PFSK-1 (cell line): ENCODE results near the gene EXOC6.

Experiments
- FOXP2 ChIP-seq: optimal IDR thresholded peaks from 2 replicates; pipeline ENCODE3; 2011; ENCODE audit warnings: borderline replicate concordance, control low read depth, inconsistent platforms; ENCODE audit not compliant: insufficient read depth; ENCODE audit errors: extremely low read length, extremely low read depth
- POLR2AphosphoS5 ChIP-seq: IDR thresholded peaks from 2 replicates; pipeline ENCODE4 v1.6.1; 2012; ENCODE audit warnings: low read depth, mild to moderate bottlenecking, control low read depth, low read length, moderate library complexity
- SIN3A ChIP-seq: IDR thresholded peaks from 2 replicates; pipeline ENCODE4 v1.6.1; 2012; ENCODE audit warnings: mild to moderate bottlenecking, low read length, moderate library complexity, borderline replicate concordance; ENCODE audit not compliant: insufficient read depth
- TAF1 ChIP-seq: IDR thresholded peaks from 2 replicates; pipeline ENCODE4 v1.6.1; 2012; ENCODE audit warnings: low read length, control low read depth, borderline replicate concordance; ENCODE audit not compliant: insufficient read depth
- TF ChIP-seq, protein P1 (sequence below), 2 experiments: IDR thresholded peaks; 2 replicates each; pipeline versions ENCODE4 v1.6.1 to v1.8.0; 2011 to 2012; ENCODE audit warnings: low read depth in 2 of 2, low read length in 2 of 2, control low read depth in 1 of 2, inconsistent platforms in 1 of 2, mild to moderate bottlenecking in 1 of 2, moderate library complexity in 1 of 2; ENCODE audit not compliant: insufficient read depth in 1 of 2

EXOC6 gene

DNA sequence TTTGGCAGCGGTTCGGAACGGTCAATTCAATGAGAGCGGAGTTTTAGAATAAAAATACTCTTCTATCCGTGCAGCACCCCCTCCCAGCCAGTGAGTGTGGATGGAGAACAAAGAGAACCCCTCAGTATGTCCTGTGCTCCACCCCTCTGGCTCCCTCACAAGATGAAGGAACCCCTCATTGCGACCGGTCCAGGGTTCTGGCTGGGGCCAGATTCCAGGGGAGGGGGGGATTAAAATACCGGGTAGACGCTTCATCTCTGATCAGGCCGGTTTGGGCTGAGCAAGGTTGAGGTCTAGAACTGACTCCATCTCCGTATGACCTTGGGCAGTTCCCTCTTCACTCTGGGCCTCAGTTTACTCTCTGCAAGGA lies 218.2 kb downstream of the EXOC6 start:
- TF ChIP-seq TAF1 (no peak), SIN3A (no peak), FOXP2 (no peak), POLR2AphosphoS5 (no peak)
- TF ChIP-seq, protein P1, sequence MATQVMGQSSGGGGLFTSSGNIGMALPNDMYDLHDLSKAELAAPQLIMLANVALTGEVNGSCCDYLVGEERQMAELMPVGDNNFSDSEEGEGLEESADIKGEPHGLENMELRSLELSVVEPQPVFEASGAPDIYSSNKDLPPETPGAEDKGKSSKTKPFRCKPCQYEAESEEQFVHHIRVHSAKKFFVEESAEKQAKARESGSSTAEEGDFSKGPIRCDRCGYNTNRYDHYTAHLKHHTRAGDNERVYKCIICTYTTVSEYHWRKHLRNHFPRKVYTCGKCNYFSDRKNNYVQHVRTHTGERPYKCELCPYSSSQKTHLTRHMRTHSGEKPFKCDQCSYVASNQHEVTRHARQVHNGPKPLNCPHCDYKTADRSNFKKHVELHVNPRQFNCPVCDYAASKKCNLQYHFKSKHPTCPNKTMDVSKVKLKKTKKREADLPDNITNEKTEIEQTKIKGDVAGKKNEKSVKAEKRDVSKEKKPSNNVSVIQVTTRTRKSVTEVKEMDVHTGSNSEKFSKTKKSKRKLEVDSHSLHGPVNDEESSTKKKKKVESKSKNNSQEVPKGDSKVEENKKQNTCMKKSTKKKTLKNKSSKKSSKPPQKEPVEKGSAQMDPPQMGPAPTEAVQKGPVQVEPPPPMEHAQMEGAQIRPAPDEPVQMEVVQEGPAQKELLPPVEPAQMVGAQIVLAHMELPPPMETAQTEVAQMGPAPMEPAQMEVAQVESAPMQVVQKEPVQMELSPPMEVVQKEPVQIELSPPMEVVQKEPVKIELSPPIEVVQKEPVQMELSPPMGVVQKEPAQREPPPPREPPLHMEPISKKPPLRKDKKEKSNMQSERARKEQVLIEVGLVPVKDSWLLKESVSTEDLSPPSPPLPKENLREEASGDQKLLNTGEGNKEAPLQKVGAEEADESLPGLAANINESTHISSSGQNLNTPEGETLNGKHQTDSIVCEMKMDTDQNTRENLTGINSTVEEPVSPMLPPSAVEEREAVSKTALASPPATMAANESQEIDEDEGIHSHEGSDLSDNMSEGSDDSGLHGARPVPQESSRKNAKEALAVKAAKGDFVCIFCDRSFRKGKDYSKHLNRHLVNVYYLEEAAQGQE (IDR thresholded peaks at IDR 0.05; ENCODE audit: insufficient read depth in 1 of 2, low read depth in 2 of 2, low read length in 2 of 2) = no peak

DNA sequence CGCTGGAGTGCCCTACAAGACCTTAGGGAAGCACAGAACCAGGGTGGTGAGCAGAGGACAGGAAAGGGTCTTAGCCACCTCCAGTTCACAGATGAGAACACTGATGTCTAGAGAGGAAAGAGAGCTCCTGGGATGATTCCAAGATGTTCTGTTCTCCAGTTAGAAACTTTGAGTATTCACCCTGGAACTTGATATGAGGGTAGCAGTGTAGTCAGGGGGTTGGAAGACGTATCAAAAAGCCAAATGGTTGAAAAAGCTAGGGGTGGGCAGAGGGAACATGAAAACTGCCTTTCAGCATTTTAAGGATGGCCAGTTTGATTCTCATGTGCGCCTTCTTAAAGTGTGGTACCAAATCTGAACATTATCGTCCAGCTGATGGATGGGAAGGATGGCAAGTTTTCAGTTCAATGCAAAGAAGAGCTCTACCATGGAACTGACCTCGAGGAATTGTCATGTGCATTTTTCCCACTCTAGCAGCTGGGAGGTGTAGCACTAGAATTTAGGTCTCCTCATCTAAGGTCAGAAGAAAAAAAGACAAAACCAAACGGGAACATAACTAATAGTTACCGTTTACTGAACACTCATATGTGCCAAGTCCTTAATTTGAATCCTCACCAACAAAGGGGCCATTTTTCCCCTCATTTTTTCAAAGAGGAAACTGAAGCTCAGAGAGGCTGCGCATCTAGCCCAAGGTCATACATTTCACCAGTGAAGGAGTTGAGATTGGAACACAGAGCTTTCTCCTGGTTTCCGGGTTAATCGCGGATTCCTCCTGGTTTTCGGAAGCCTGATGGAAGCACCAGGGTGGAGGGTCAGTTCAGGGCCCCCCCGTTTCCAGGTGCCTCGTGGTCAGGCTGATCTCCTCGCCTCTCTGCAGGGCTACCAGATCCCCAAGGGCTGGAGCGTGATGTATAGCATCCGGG lies 219.4 kb downstream of the EXOC6 start:
- TF ChIP-seq FOXP2 (no peak), POLR2AphosphoS5 (no peak), TAF1 (no peak), SIN3A (no peak)
- TF ChIP-seq, protein P1 (IDR thresholded peaks at IDR 0.05; ENCODE audit: insufficient read depth in 1 of 2, low read depth in 2 of 2, low read length in 2 of 2) = no peak

DNA sequence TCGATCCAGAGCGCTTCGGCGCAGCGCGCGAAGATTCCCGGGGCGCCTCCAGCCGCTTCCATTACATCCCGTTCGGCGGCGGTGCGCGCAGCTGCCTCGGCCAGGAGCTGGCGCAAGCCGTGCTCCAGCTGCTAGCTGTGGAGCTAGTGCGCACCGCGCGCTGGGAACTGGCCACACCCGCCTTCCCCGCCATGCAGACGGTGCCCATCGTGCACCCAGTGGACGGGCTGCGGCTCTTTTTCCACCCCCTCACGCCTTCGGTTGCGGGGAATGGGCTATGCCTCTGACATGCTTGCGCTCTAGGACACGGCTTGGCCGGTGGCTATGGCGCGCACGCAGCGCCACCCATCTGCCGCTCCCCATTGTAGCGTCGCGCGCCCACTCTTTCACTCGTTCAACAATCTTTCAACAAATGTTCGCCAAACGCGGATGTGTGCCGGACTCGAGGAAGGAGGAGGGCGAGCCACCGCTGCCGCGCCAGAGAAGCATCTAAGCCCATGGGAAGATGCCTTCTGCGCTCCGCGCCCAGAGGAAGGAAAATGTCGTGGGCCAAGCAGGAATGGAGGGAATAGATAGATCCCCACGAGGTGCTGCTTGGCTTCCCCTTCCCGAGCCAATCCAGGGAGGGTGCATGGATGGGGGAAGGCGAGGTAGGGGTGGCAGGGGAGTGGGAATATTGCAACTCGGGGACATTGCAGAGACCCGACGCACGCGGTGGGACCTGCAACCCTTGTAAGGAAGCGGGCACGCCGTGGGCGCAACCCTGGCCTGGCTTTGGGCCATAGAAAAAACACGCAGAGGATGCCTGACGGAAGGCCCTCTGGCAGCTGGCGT lies 220.3 kb downstream of the EXOC6 start:
- no peak for TF ChIP-seq TAF1
- TF ChIP-seq, protein P1 (IDR thresholded peaks at IDR 0.05; ENCODE audit: insufficient read depth in 1 of 2, low read depth in 2 of 2, low read length in 2 of 2) = no peak
- TF ChIP-seq FOXP2 = no peak
- no peak for TF ChIP-seq SIN3A
- no peak for TF ChIP-seq POLR2AphosphoS5

DNA sequence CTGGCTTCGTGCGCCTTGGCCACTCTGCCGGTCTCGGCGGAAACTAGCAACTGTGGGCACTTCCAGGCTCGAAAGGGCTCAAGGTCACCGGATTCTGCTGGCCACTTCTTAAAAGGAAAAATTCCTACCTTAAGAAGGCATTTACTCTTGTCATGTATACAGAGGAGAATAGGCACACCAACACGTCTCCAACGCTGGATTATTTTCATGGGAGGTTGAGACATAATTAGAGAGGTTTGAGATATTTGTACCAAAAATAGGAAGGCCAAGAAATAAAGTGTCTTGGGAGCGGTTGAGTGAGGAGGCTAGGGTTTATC lies 220.9 kb downstream of the EXOC6 start:
- no peak for TF ChIP-seq POLR2AphosphoS5
- TF ChIP-seq SIN3A = no peak
- TF ChIP-seq FOXP2 = no peak
- TF ChIP-seq, protein P1 (IDR thresholded peaks at IDR 0.05; ENCODE audit: insufficient read depth in 1 of 2, low read depth in 2 of 2, low read length in 2 of 2) = no peak
- no peak for TF ChIP-seq TAF1
